Thoracic aorta (tissue), 2 donors: Measurements from ENCODE around the gene TGFB2. TPM values are rescaled to one million over a fixed set of nuclear protein-coding genes. Genes with fewer than 3 reads are reported as not detected.

ENCODE experiments used
- ATAC-seq: fragments of 150-250 bp; one replicate; pipeline ENCODE4 v1.8.0; 2017; ENCODE audit warnings: low read depth; ENCODE audit not compliant: insufficient number of reproducible peaks, low FRiP score
- DNase-seq: peaks from one replicate; pipeline ENCODE4 v3.0.0-alpha.2; 2020; ENCODE audit warnings: low spot score
- H3K27ac ChIP-seq, 2 donors: fragments of 200-600 bp; sonication (generic); 1 replicate in 1 of 2; 2 replicates in 1 of 2; pipeline ENCODE4 v1.5.1; 2016; ENCODE audit warnings: mild to moderate bottlenecking in 2 of 2, moderate library complexity in 2 of 2
- H3K27me3 ChIP-seq: fragments of 200-600 bp; sonication (generic); replicated peaks from 2 replicates; pipeline ENCODE4 v1.6.0; 2016; ENCODE audit warnings: mild to moderate bottlenecking; ENCODE audit not compliant: insufficient read depth
- H3K36me3 ChIP-seq: fragments of 200-600 bp; sonication (generic); one replicate; pipeline ENCODE4 v1.5.1; 2016
- H3K4me1 ChIP-seq, 2 donors: fragments of 200-600 bp; sonication (generic); 1 replicate in 1 of 2; 2 replicates in 1 of 2; pipeline versions ENCODE4 v1.5.1 to v1.6.0; 2016; ENCODE audit warnings: low read depth in 2 of 2, mild to moderate bottlenecking in 1 of 2; ENCODE audit not compliant: control insufficient read depth in 1 of 2
- H3K4me3 ChIP-seq: fragments of 200-600 bp; sonication (generic); 2 replicates; pipeline ENCODE4 v1.5.1; 2016; ENCODE audit warnings: mild to moderate bottlenecking
- H3K9me3 ChIP-seq: fragments of 200-600 bp; sonication (generic); 2 replicates; pipeline ENCODE4 v1.5.1; 2016
- total RNA-seq, 2 donors: library from RNA; depleted of rRNA; stranded (reverse); fragments of >200 nt; gene quantifications; one replicate each; pipeline versions ENCODE4 v1.1.0 to v1.2.3, GENCODE V29; 2016
- TF ChIP-seq, protein P1 (sequence below): fragments of 200-600 bp; sonication (generic); IDR thresholded peaks from one replicate; pipeline ENCODE4 v1.5.1; 2019; ENCODE audit warnings: antibody characterized with exemption

The TGFB2 gene
- total RNA-seq, 2 donors from 2014 or later, result 9.1 to 9.2 TPM

DNA sequence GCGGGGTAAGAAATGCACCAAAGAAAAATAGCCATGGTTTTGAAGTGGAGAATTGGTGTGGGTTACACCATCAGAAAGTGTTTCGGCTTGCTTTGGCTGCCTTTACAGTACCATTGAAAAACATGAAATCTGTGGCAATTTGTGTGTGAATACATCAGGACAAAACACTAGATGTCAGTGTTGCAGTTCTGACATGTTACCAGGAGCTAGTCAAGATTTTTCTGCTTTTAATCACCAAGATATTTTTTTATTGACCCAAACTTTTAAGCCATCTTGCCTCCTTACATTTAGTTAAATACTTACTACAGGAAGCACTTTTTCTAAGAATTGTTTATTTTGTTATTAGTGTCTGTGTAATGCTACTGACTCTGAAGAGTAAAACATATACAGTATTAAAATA is 45.7 kb upstream of the TGFB2 start:
- TF ChIP-seq, protein P1, sequence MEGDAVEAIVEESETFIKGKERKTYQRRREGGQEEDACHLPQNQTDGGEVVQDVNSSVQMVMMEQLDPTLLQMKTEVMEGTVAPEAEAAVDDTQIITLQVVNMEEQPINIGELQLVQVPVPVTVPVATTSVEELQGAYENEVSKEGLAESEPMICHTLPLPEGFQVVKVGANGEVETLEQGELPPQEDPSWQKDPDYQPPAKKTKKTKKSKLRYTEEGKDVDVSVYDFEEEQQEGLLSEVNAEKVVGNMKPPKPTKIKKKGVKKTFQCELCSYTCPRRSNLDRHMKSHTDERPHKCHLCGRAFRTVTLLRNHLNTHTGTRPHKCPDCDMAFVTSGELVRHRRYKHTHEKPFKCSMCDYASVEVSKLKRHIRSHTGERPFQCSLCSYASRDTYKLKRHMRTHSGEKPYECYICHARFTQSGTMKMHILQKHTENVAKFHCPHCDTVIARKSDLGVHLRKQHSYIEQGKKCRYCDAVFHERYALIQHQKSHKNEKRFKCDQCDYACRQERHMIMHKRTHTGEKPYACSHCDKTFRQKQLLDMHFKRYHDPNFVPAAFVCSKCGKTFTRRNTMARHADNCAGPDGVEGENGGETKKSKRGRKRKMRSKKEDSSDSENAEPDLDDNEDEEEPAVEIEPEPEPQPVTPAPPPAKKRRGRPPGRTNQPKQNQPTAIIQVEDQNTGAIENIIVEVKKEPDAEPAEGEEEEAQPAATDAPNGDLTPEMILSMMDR, result peak; percentile 18
- DNase-seq (no peak), ATAC-seq (no peak)
- no peaks in the 10 kb centered on the region for H3K36me3 ChIP-seq
- no peaks in the 10 kb centered on the region for H3K4me1 ChIP-seq
- no peaks in the 10 kb centered on the region for H3K27me3 ChIP-seq
- H3K9me3 ChIP-seq, result no peaks in the 10 kb centered on the region
- H3K27ac ChIP-seq, result no peak overlapping the region
- H3K4me3 ChIP-seq, result no peak overlapping the region

DNA sequence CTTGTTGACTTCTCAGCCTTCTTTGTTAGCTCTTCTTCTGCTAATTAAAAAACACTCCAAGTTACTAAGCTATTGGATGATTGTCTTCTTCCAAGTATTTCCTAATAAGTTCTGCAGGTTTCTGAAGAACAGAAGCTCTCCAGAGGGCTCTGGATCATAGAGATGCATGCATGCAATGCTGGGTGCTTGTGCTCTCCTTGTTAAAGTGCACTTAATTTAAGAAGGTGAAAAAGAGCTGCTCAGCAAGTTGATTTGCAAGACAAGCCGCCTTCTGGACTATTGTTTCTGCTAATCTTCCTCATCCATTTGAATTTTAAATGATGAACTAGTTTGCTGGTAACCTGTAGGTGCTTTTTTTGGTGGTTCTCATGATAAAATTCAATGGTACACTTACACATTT is 43.9 kb upstream of the TGFB2 start:
- TF ChIP-seq, protein P1, result no peak

DNA sequence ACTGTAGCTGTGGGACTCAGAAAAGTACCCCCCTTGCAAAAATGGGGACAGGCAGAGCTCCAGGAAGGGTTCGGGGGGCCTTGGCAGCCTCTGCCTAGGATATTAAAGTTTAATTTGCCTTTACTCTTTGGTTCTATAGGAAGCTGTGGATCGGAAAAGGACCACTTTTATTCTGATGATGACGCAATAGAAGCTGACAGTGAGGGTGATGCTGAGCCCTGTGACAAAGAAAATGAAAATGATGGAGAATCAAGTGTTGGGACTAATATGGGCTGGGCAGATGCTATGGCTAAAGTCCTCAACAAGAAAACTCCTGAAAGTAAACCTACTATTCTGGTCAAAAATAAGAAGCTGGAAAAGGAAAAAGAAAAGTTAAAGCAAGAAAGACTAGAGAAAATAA is 43.0 kb upstream of the TGFB2 start:
- ATAC-seq, result no peak
- H3K36me3 ChIP-seq, result no peaks in the 10 kb centered on the region
- no peak overlapping the region for H3K4me3 ChIP-seq

More for the DNA sequence above, 43.9 kb upstream of the TGFB2 start:
- H3K27me3 ChIP-seq, result no peaks in the 10 kb centered on the region
- no peaks in the 10 kb centered on the region for H3K4me1 ChIP-seq
- no peak overlapping the region for H3K4me3 ChIP-seq
- no peak overlapping the region for H3K27ac ChIP-seq
- H3K9me3 ChIP-seq, result no peaks in the 10 kb centered on the region
- no peaks in the 10 kb centered on the region for H3K36me3 ChIP-seq
- ATAC-seq (no peak), DNase-seq (no peak)

DNA sequence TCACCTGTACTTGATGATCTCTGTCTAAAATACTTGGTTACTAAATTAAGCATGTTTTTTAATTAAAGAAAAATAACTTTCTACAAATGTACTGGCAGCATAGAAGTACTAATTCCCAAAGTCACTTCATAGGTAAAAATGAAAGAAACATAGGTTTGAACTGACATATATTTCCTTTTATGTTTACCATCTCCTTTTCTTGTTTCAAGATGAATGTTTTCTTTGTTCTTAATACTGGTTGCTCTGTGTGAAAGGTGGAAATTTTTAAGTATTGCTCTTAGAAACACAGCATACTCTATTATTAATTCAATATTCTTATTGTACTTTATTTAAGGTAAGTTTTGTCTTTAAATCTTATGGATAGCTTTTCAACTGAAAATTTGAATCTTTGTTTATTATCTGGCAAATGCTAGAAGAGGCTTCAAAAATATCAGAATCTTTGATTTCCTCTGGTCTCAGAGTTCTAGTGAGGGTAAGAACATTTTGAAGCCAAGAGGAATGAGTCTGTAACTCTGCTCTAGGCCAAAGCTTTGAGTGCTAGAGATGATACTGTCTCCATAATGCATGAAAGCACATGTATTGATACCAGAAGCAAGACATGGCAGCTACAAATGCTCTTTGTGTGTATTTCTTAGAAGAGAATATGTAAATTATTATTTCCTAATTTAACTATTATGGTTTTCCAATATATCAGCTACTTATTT is 41.8 kb upstream of the TGFB2 start:
- Histone ChIP-seq H3K27me3 (no peaks in the 10 kb centered on the region), H3K4me1 (no peaks in the 10 kb centered on the region), H3K36me3 (no peaks in the 10 kb centered on the region), H3K4me3 (no peak overlapping the region), H3K9me3 (no peaks in the 10 kb centered on the region), H3K27ac (no peak overlapping the region)
- DNase-seq (no peak), ATAC-seq (no peak)
- TF ChIP-seq, protein P1, result no peak

More for the DNA sequence above, 43.0 kb upstream of the TGFB2 start:
- no peaks in the 10 kb centered on the region for H3K27me3 ChIP-seq
- H3K27ac ChIP-seq, result no peak overlapping the region
- no peak for DNase-seq
- TF ChIP-seq, protein P1, result no peak
- no peaks in the 10 kb centered on the region for H3K4me1 ChIP-seq
- H3K9me3 ChIP-seq, result no peaks in the 10 kb centered on the region

DNA sequence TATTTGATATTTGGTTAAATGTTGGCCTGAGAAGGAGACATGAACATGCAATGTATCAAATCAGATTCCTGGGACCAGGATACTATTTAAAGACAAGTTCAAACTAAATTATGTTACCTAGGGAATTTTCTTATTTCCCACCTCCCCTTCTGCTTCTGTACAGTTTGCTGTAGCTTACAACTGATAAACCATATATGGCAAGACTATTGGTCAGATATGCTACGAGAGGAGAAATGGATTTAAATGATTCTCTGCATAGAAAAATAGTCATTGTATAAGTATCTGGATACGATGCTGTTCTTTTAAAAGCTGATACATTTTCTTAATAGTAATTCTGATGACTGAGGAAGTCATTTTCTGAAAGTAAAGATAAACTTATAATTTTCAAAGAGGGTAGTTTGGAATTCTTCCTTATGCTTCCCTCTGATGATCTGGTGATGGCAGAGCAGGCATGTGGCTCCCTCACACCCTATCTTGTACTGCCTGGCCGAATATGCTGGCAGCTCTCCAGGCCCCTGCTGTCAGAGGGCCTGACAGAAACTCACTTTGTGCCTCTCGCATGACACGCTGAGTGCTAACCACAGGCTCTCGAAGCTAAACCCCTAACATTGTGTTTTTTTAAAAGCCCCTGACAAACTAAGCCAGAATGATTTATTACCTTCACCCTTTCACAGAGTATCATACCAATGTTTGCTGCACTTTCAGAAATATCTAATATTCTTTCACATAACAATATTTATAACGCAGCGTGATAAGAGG is 40.7 kb upstream of the TGFB2 start:
- Histone ChIP-seq H3K27me3 (no peaks in the 10 kb centered on the region), H3K4me3 (no peak overlapping the region), H3K9me3 (no peaks in the 10 kb centered on the region), H3K4me1 (no peaks in the 10 kb centered on the region), H3K36me3 (no peaks in the 10 kb centered on the region), H3K27ac (no peak overlapping the region)
- no peak for DNase-seq
- TF ChIP-seq, protein P1, result no peak
- ATAC-seq, result no peak
